Superior temporal gyrus (tissue), 1 donor: ENCODE measurements around the gene MTHFD2L.

Experiments
- DNase-seq: peaks from one replicate; pipeline ENCODE4 v3.0.0-alpha.2; 2016; ENCODE audit errors: extremely low spot score

The MTHFD2L gene

GRCh38 chr4:74304095-74304625, 146.2 kb downstream of the MTHFD2L start:
- DNase-seq = no peak

- no peak for DNase-seq
Measured at GRCh38 chr4:74305000-74305399, 147.1 kb downstream of the MTHFD2L start.

GRCh38 chr4:74307170-74307569, 149.3 kb downstream of the MTHFD2L start:
- DNase-seq = no peak

GRCh38 chr4:74308215-74308614, 150.3 kb downstream of the MTHFD2L start, which contains the start of gene EPGN:
Gene EPGN, plus strand, starts transcription at chr4:74308470. Its CDS starts 64 bp downstream, at chr4:74308534.
- DNase-seq = no peak

- no peak for DNase-seq
Measured at GRCh38 chr4:74309223-74309622, 151.3 kb downstream of the MTHFD2L start.

- peak; percentile 89 for DNase-seq
Measured at GRCh38 chr4:74311696-74312313, 153.9 kb downstream of the MTHFD2L start.

GRCh38 chr4:74314329-74314728, 156.4 kb downstream of the MTHFD2L start:
- no peak for DNase-seq

- DNase-seq = no peak
Measured at GRCh38 chr4:74314944-74315343, 157.0 kb downstream of the MTHFD2L start.

GRCh38 chr4:74315376-74315775, 157.5 kb downstream of the MTHFD2L start:
- DNase-seq = no peak

- DNase-seq = no peak
Measured at GRCh38 chr4:74316397-74316796, 158.5 kb downstream of the MTHFD2L start.

GRCh38 chr4:74317616-74318246, 159.8 kb downstream of the MTHFD2L start:
- DNase-seq = no peak

GRCh38 chr4:74318276-74318675, 160.4 kb downstream of the MTHFD2L start:
- DNase-seq = no peak

- DNase-seq = no peak
Measured at GRCh38 chr4:74319470-74319869, 161.6 kb downstream of the MTHFD2L start.

- peak; percentile 72 for DNase-seq
Measured at GRCh38 chr4:74320559-74321118, 162.7 kb downstream of the MTHFD2L start.

- no peak for DNase-seq
Measured at GRCh38 chr4:74322301-74322700, 164.4 kb downstream of the MTHFD2L start.

GRCh38 chr4:74323663-74324062, 165.7 kb downstream of the MTHFD2L start:
- no peak for DNase-seq

GRCh38 chr4:74324262-74324661, 166.3 kb downstream of the MTHFD2L start:
- no peak for DNase-seq

- DNase-seq = no peak
Measured at GRCh38 chr4:74325886-74326285, 168.0 kb downstream of the MTHFD2L start.

GRCh38 chr4:74327762-74328161, 169.8 kb downstream of the MTHFD2L start:
- no peak for DNase-seq

GRCh38 chr4:74328501-74328900, 170.6 kb downstream of the MTHFD2L start:
- no peak for DNase-seq

- no peak for DNase-seq
Measured at GRCh38 chr4:74329307-74329706, 171.4 kb downstream of the MTHFD2L start.

- no peak for DNase-seq
Measured at GRCh38 chr4:74330295-74330750, 172.4 kb downstream of the MTHFD2L start.

- no peak for DNase-seq
Measured at GRCh38 chr4:74331252-74331651, 173.3 kb downstream of the MTHFD2L start.
